Natural killer cell (primary cell): Measurements from ENCODE around the gene AARSD1. TPM values are rescaled to one million over a fixed set of nuclear protein-coding genes. Genes with fewer than 3 reads are reported as not detected.
"Not testable (repeated sequence)": the region's sequence is repeated elsewhere in the genome, so short reads cannot be mapped to it uniquely, and the experiment has no call there.

ENCODE experiments used
- ATAC-seq, 3 donors: fragments of 150-1000 bp in 2 of 3; fragments of 200-7000 bp in 1 of 3; cut with Tn5 transposase; 1 replicate in 1 of 3; 2 replicates in 2 of 3; pipeline ENCODE4 v1.10.0; 2021; ENCODE audit warnings: mild to moderate bottlenecking in 2 of 3, moderate library complexity in 2 of 3
- DNase-seq, 2 donors: peaks; one replicate each; pipeline versions ENCODE4 v3.0.0 to v3.0.0-alpha.2; 2013 to 2021; ENCODE audit warnings: mixed read lengths in 1 of 2
- H3K27ac ChIP-seq: one replicate; pipeline ENCODE4 v1.5.1; 2013; ENCODE audit warnings: mild to moderate bottlenecking, low read length
- H3K27me3 ChIP-seq: one replicate; pipeline ENCODE4 v1.6.1; 2013; ENCODE audit warnings: low read length; ENCODE audit not compliant: control insufficient read depth, insufficient read depth
- H3K36me3 ChIP-seq: one replicate; pipeline ENCODE4 v1.6.1; 2013; ENCODE audit warnings: low read length; ENCODE audit not compliant: control insufficient read depth, insufficient read depth
- H3K4me1 ChIP-seq: one replicate; pipeline ENCODE4 v1.6.1; 2013; ENCODE audit warnings: low read length; ENCODE audit not compliant: control insufficient read depth, insufficient read depth
- H3K4me3 ChIP-seq: one replicate; pipeline ENCODE4 v1.5.1; 2013; ENCODE audit warnings: low read length
- H3K9me3 ChIP-seq: one replicate; pipeline ENCODE4 v1.6.1; 2013; ENCODE audit warnings: low read length; ENCODE audit not compliant: control insufficient read depth, insufficient read depth
- H3K27ac Mint-ChIP-seq, 2 donors: one replicate each; pipeline ENCODE4 v1.8.0; 2022; ENCODE audit warnings: mild to moderate bottlenecking in 2 of 2, mixed read lengths in 2 of 2, moderate library complexity in 1 of 2
- H3K27me3 Mint-ChIP-seq, 2 donors: one replicate each; pipeline ENCODE4 v1.8.0; 2022; ENCODE audit warnings: low read depth in 2 of 2, mixed read lengths in 2 of 2
- H3K36me3 Mint-ChIP-seq: one replicate; pipeline ENCODE4 v1.8.0; 2022; ENCODE audit warnings: mixed read lengths
- H3K4me1 Mint-ChIP-seq, 2 donors: one replicate each; pipeline ENCODE4 v1.8.0; 2022; ENCODE audit warnings: mixed read lengths in 2 of 2
- H3K4me3 Mint-ChIP-seq: one replicate; pipeline ENCODE4 v1.8.0; 2022; ENCODE audit warnings: mild to moderate bottlenecking, moderate library complexity, mixed read lengths
- H3K9me3 Mint-ChIP-seq, 2 donors: one replicate each; pipeline ENCODE4 v1.8.0; 2022; ENCODE audit warnings: mixed read lengths in 2 of 2
- CTCF ChIP-seq: fragments of 200-600 bp; IDR thresholded peaks from one replicate; pipeline ENCODE4 v1.8.0; 2022; ENCODE audit warnings: antibody characterized with exemption
- WGBS: methylation state at CpG from one replicate; pipeline ENCODE4 v1.1.7; 2013; ENCODE audit warnings: missing lambda C conversion rate; ENCODE audit not compliant: insufficient coverage; 5-methylcytosine and 5-hydroxymethylcytosine counted together
- intact Hi-C: fragments of 100-400 bp; cut with micrococcal nuclease; formaldehyde crosslinking; loops from one replicate; pipeline ENCODE4 v1.14.2; 2022
- total RNA-seq, 4 donors: library from RNA; stranded (reverse); fragments of 120-200 nt in 1 of 4; gene quantifications; one replicate each; pipeline versions ENCODE4 v1.2.3 to v1.2.4, GENCODE V29; 2013 to 2022

AARSD1 gene
- total RNA-seq, 3 donors from 2014 or later (not counting 1 experiment from before 2014, with no cell fraction given): 46.1 to 61.8 (median 57.1) TPM

GRCh38 chr17:42980274-42980765, 16.1 kb upstream of the AARSD1 start, which contains the start of gene RUNDC1:
Gene RUNDC1 (plus strand): TSS chr17:42980565. CDS start chr17:42980577, 12 bp downstream.
- H3K27ac Mint-ChIP-seq: peak within 1 kb of the TSS; percentile 79 to 95
- no peaks in the 10 kb centered on the region for H3K9me3 Mint-ChIP-seq
- H3K36me3 Mint-ChIP-seq: no peaks in the 10 kb centered on the region
- peak; percentile 86 to 95 for DNase-seq
- peak within 1 kb of the TSS; percentile 75 for H3K27ac ChIP-seq
- H3K9me3 ChIP-seq: no peaks in the 10 kb centered on the region
- intact Hi-C loops: loop anchor here (5.0 kb wide), 1 partner anchor 148 kb away; the partner anchor contains the start of gene PSME3
- H3K36me3 ChIP-seq: peaks cover 3% of the 10 kb centered on the region
- ATAC-seq: peak; percentile 85 to 89 (median 89)
- H3K4me3 ChIP-seq: peak within 1 kb of the TSS; percentile 82
- H3K4me1 Mint-ChIP-seq: peaks cover 19 to 32% of the 10 kb centered on the region in 2 donors
- peak within 1 kb of the TSS; percentile 94 for H3K4me3 Mint-ChIP-seq
- WGBS: under 1% methylated on average over 39 of the region's 39 CpGs
- H3K27me3 Mint-ChIP-seq: peaks cover 0 to under 1% of the 10 kb centered on the region in 2 donors
- peaks cover 25% of the 10 kb centered on the region for H3K4me1 ChIP-seq
- TF ChIP-seq CTCF: no peak
- no peaks in the 10 kb centered on the region for H3K27me3 ChIP-seq

GRCh38 chr17:42979511-42980273, 15.4 kb upstream of the AARSD1 start, which contains the start of gene PTGES3L:
Gene PTGES3L (minus strand): TSS chr17:42980080. CDS start chr17:42980053, 27 bp downstream.
- Histone ChIP-seq H3K36me3 (no peaks in the 10 kb centered on the region), H3K4me1 (peaks cover 22% of the 10 kb centered on the region), H3K4me3 (peak within 1 kb of the TSS; percentile 82), H3K9me3 (no peaks in the 10 kb centered on the region), H3K27ac (peak within 1 kb of the TSS; percentile 75), H3K27me3 (no peaks in the 10 kb centered on the region)
- ATAC-seq (peak; percentile 15 to 43 (median 36)), DNase-seq (peak in 1 of 2 donors; percentile 17)
- H3K9me3 Mint-ChIP-seq: no peaks in the 10 kb centered on the region
- no peaks in the 10 kb centered on the region for H3K36me3 Mint-ChIP-seq
- peak within 1 kb of the TSS; percentile 79 to 95 for H3K27ac Mint-ChIP-seq
- peaks cover 0 to 2% of the 10 kb centered on the region in 2 donors for H3K27me3 Mint-ChIP-seq
- TF ChIP-seq CTCF: no peak
- intact Hi-C loops: loop anchor here (5.0 kb wide), 1 partner anchor 147 kb away; the partner anchor contains the start of gene PSME3
- WGBS: 45% methylated on average over 20 of the region's 21 CpGs
- peaks cover 19 to 32% of the 10 kb centered on the region in 2 donors for H3K4me1 Mint-ChIP-seq
- H3K4me3 Mint-ChIP-seq: peak within 1 kb of the TSS; percentile 94

- H3K27ac Mint-ChIP-seq, intact Hi-C loops, H3K9me3 Mint-ChIP-seq, H3K36me3 ChIP-seq, H3K4me3 ChIP-seq, H3K4me3 Mint-ChIP-seq, H3K27me3 Mint-ChIP-seq, H3K27me3 ChIP-seq, H3K36me3 Mint-ChIP-seq, DNase-seq, H3K4me1 ChIP-seq, H3K9me3 ChIP-seq, ATAC-seq, H3K27ac ChIP-seq: not testable (repeated sequence)
- peaks cover 4 to 15% of the 10 kb centered on the region in 2 donors for H3K4me1 Mint-ChIP-seq
- 92% methylated on average over 16 of the region's 16 CpGs for WGBS
Measured at GRCh38 chr17:42975701-42976100, 11.4 kb upstream of the AARSD1 start.

- no peaks in the 10 kb centered on the region for H3K9me3 Mint-ChIP-seq
- peaks cover 0 to 2% of the 10 kb centered on the region in 2 donors for H3K27me3 Mint-ChIP-seq
- no peak overlapping the region for H3K27ac ChIP-seq
- intact Hi-C loops: no loop called here
- H3K4me1 Mint-ChIP-seq: peaks cover 4 to 11% of the 10 kb centered on the region in 2 donors
- 58% methylated on average over 2 of the region's 2 CpGs for WGBS
- ATAC-seq: no peak
- no peaks in the 10 kb centered on the region for H3K27me3 ChIP-seq
- no peak for TF ChIP-seq CTCF
- H3K36me3 ChIP-seq: no peaks in the 10 kb centered on the region
- H3K9me3 ChIP-seq: no peaks in the 10 kb centered on the region
- no peak for DNase-seq
- H3K27ac Mint-ChIP-seq: no peak overlapping the region
- H3K4me1 ChIP-seq: peaks cover 7% of the 10 kb centered on the region
- no peak overlapping the region for H3K4me3 Mint-ChIP-seq
- H3K36me3 Mint-ChIP-seq: no peaks in the 10 kb centered on the region
- no peak overlapping the region for H3K4me3 ChIP-seq
Measured at GRCh38 chr17:42975265-42975664, 11.0 kb upstream of the AARSD1 start.

GRCh38 chr17:42973323-42973722, 9.1 kb upstream of the AARSD1 start:
- H3K27me3 Mint-ChIP-seq, H3K4me1 ChIP-seq, H3K4me3 ChIP-seq, H3K9me3 Mint-ChIP-seq, intact Hi-C loops, H3K36me3 Mint-ChIP-seq, DNase-seq, H3K4me1 Mint-ChIP-seq, H3K9me3 ChIP-seq, H3K27me3 ChIP-seq, ATAC-seq, H3K36me3 ChIP-seq, H3K4me3 Mint-ChIP-seq, H3K27ac Mint-ChIP-seq, H3K27ac ChIP-seq: not testable (repeated sequence)
- WGBS: 94% methylated on average over 3 of the region's 18 CpGs
